ENCODE results near the gene DIO1.

GRCh38 chr1:53860967-53861411 lies 33.0 kb upstream of the DIO1 start:
- TF ChIP-seq CTCF (conservative IDR thresholded peaks at IDR 0.05; ENCODE audit: low read depth, low read length) (peak; percentile 66), EZH2 (IDR thresholded peaks at IDR 0.05; ENCODE audit: borderline replicate concordance, low read depth, low read length, poor library complexity, severe bottlenecking) (no peak)

Data from A673 (cell line).